HG03342 (cell line): ENCODE measurements around the gene CLASRP.
"Not testable (repeated sequence)": the region's sequence is repeated elsewhere in the genome, so short reads cannot be mapped to it uniquely, and the experiment has no call there.

Source experiments
- ATAC-seq: cut with Tn5 transposase; IDR thresholded peaks from one replicate; pipeline ENCODE4 v1.9.1; 2021; ENCODE audit warnings: mild to moderate bottlenecking, moderate library complexity; ENCODE audit not compliant: unreplicated experiment

CLASRP gene

DNA sequence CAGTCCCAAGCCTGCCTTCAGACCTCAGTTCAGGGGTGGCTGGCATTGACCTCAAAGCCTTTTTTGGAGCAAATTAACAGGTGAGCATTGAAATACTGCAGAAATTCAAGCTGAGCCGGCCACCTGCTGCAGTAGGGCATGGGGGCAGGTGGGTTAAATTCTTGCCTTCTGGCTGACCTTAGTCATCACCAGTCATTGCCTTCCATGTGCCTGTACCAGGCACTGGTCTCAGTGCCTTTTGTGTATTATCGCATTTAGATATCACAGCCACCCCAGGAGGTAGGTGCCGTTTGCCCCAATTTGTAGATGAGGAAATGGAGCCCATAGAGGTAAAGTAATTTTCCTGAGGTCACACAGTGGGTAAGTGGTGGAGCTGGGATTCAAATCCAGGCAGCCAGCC is 61.4 kb downstream of the CLASRP start:
- ATAC-seq, result no peak

- no peak for ATAC-seq
These were observed 62.0 kb downstream of the CLASRP start for GRCh38 chr19:45100846-45101252.

- ATAC-seq, result no peak
These were observed 63.0 kb downstream of the CLASRP start for GRCh38 chr19:45101806-45102205.

GRCh38 chr19:45102481-45102880 is 63.6 kb downstream of the CLASRP start:
- ATAC-seq, result no peak

GRCh38 chr19:45103156-45103507 is 64.3 kb downstream of the CLASRP start:
- ATAC-seq, result no peak

GRCh38 chr19:45103508-45104319 is 64.9 kb downstream of the CLASRP start:
- ATAC-seq, result no peak

GRCh38 chr19:45104658-45105349 is 66.0 kb downstream of the CLASRP start:
- no peak for ATAC-seq

GRCh38 chr19:45106363-45106762 is 67.5 kb downstream of the CLASRP start:
- not testable (repeated sequence) for ATAC-seq

DNA sequence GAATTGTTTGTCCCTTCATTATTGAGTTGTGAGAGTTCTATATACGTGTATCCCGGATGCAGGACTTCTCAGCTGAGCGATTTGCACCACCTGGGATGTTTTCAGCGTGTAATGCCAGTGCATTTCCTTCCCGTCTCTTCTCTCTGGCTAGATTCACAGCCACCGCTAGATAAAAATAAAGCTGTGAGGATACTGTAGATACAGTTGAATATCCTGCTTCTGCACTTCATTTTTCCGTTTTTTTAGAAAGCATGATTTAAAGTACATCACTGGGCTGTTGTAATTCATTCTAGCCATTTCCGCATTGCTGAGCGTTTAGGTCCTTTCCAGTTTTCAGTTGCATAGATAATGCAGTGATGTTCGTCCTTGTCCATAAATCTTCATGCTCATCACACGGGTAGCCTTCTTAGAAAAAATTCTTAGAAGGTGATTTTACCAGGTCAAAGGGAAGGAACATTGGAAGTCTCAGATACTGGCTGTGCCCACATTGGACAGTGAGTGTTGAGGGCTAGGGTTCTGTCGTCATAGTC is 68.8 kb downstream of the CLASRP start:
- no peak for ATAC-seq

DNA sequence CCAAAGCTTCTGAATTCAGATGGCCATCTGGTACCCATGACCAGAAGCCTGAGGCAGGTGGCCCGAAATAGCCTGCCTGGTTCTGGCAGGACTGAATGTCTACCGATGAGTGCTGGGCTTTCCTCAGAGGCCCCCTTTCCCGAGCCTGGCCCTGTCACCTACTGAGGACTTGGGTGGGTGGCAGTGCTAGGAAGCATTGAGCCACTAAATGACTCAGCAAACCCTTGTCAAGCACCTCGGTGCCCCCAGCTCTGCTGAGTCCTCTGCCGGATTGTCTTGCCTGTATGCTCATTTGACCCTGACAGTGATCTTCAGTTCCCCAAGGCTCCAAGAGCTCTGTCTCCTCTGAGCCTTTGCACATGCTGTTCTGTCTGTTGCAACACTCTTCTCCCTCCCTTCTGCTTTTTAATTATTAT is 72.0 kb downstream of the CLASRP start:
- no peak for ATAC-seq

- no peak for ATAC-seq
These were observed 73.4 kb downstream of the CLASRP start for GRCh38 chr19:45112111-45112827.

- ATAC-seq, result no peak
These were observed 74.8 kb downstream of the CLASRP start for GRCh38 chr19:45113628-45114027.

- ATAC-seq, result no peak
These were observed 75.3 kb downstream of the CLASRP start for GRCh38 chr19:45114116-45114515.

- no peak for ATAC-seq
These were observed 77.2 kb downstream of the CLASRP start for GRCh38 chr19:45115809-45116615.

- ATAC-seq, result no peak
These were observed 78.3 kb downstream of the CLASRP start for GRCh38 chr19:45117167-45117594.

- ATAC-seq, result no peak
These were observed 78.8 kb downstream of the CLASRP start for GRCh38 chr19:45117671-45118070.

GRCh38 chr19:45118106-45118505 is 79.3 kb downstream of the CLASRP start:
- ATAC-seq, result no peak

GRCh38 chr19:45118591-45119355 is 79.9 kb downstream of the CLASRP start:
- not testable (repeated sequence) for ATAC-seq

DNA sequence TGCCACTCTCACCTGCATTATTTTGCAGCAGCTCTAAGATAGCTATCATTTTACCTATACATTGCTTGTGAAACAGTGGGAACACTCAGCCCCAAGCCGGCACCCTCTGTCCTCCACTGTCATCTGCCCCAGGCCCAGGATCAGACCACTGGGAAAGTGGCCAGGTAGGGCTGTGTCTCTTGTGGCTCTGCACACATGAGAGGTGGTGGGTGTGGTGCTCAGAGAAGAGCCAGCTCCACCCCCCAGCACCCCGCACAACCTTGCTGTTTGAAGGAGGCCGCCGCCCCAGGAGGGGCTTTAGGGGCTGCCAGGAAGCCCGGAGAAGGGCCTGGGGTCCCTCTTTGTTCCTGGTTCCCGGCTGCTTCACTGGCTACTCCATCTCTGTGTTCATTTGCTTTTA is 80.7 kb downstream of the CLASRP start:
- ATAC-seq, result no peak
